Osteoblast (primary cell): Measurements from ENCODE around the gene PRKAB2. TPM values are rescaled to one million over a fixed set of nuclear protein-coding genes. Genes with fewer than 3 reads are reported as not detected.

Source experiments
- DNase-seq: peaks from one replicate; pipeline ENCODE4 v3.0.0; 2011; ENCODE audit warnings: low spot score, mixed read lengths; ENCODE audit not compliant: insufficient read length; ENCODE audit errors: missing footprints
- H2AFZ ChIP-seq: 2 replicates; pipeline ENCODE4 v1.6.0; 2011; ENCODE audit warnings: mild to moderate bottlenecking, low read length
- H3K27ac ChIP-seq: 2 replicates; pipeline ENCODE4 v1.5.1; 2011; ENCODE audit warnings: mild to moderate bottlenecking, low read depth, low read length, moderate library complexity
- H3K27me3 ChIP-seq: 2 replicates; pipeline ENCODE4 v1.6.0; 2012; ENCODE audit warnings: mild to moderate bottlenecking, control low read depth, inconsistent platforms, low read length, moderate library complexity; ENCODE audit not compliant: insufficient read depth
- H3K36me3 ChIP-seq: 2 replicates; pipeline ENCODE4 v1.5.1; 2011; ENCODE audit warnings: mild to moderate bottlenecking, low read length, control low read depth, moderate library complexity; ENCODE audit not compliant: insufficient read depth
- H3K4me1 ChIP-seq: 2 replicates; pipeline ENCODE4 v1.5.1; 2011; ENCODE audit warnings: mild to moderate bottlenecking, low read length, control low read depth, moderate library complexity; ENCODE audit not compliant: insufficient read depth
- H3K4me2 ChIP-seq: 2 replicates; pipeline ENCODE4 v1.6.0; 2011; ENCODE audit warnings: mild to moderate bottlenecking, low read length; ENCODE audit not compliant: insufficient read depth
- H3K4me3 ChIP-seq: fragments of 200-600 bp; sonication (generic); 3 replicates; pipeline ENCODE4 v1.5.1; 2012; ENCODE audit warnings: mild to moderate bottlenecking, low read length, inconsistent platforms; ENCODE audit not compliant: insufficient read depth
- H3K79me2 ChIP-seq: 2 replicates; pipeline ENCODE4 v1.6.0; 2012; ENCODE audit warnings: mild to moderate bottlenecking, low read length, control low read depth, inconsistent platforms; ENCODE audit not compliant: insufficient read depth
- H3K9me3 ChIP-seq: 2 replicates; pipeline ENCODE4 v1.5.1; 2011; ENCODE audit warnings: low read depth, low read length, control low read depth
- H4K20me1 ChIP-seq: 2 replicates; pipeline ENCODE4 v1.6.0; 2012; ENCODE audit warnings: mild to moderate bottlenecking, low read length, control low read depth; ENCODE audit not compliant: insufficient read depth
- CTCF ChIP-seq: IDR thresholded peaks from 2 replicates; pipeline ENCODE4 v1.5.1; 2011; ENCODE audit warnings: mild to moderate bottlenecking, low read depth, low read length, moderate library complexity; ENCODE audit errors: extremely low read depth
- total RNA-seq: library from RNA; depleted of rRNA; stranded (reverse); fragments of >200 nt; gene quantifications from 2 replicates; pipeline ENCODE4 v1.2.3, GENCODE V29; 2012

Gene PRKAB2
- total RNA-seq, 1 donor, result 22.8 TPM

GRCh38 chr1:147185432-147185831 is 13.2 kb upstream of the PRKAB2 start:
- Histone ChIP-seq H3K79me2 (no peaks in the 10 kb centered on the region), H3K27me3 (no peaks in the 10 kb centered on the region), H3K4me1 (no peaks in the 10 kb centered on the region), H3K4me2 (no peak overlapping the region), H3K4me3 (no peak overlapping the region), H3K27ac (no peak overlapping the region), H3K9me3 (no peaks in the 10 kb centered on the region), H2AFZ (no peak overlapping the region), H4K20me1 (no peaks in the 10 kb centered on the region), H3K36me3 (no peaks in the 10 kb centered on the region)
- no peak for TF ChIP-seq CTCF
- no peak for DNase-seq

GRCh38 chr1:147177611-147178380 is 5.5 kb upstream of the PRKAB2 start:
- Histone ChIP-seq H2AFZ (peak overlapping the region; percentile 75), H3K27ac (no peak overlapping the region), H3K79me2 (peaks cover 9% of the 10 kb centered on the region), H3K27me3 (no peaks in the 10 kb centered on the region), H3K4me1 (peaks cover 13% of the 10 kb centered on the region), H4K20me1 (no peaks in the 10 kb centered on the region), H3K4me2 (peak overlapping the region; percentile 65), H3K36me3 (no peaks in the 10 kb centered on the region), H3K4me3 (peak overlapping the region; percentile 63), H3K9me3 (no peaks in the 10 kb centered on the region)
- no peak for TF ChIP-seq CTCF
- peak; percentile 67 for DNase-seq

GRCh38 chr1:147171399-147172167 is 687 bp downstream of the PRKAB2 start:
- DNase-seq, result peak; percentile 69
- Histone ChIP-seq H3K9me3 (no peaks in the 10 kb centered on the region), H3K79me2 (peaks cover 54% of the 10 kb centered on the region), H3K4me1 (peaks cover 47% of the 10 kb centered on the region), H3K4me3 (peak overlapping the region; percentile 95), H3K27me3 (no peaks in the 10 kb centered on the region), H2AFZ (peak overlapping the region; percentile 88), H3K4me2 (peak overlapping the region; percentile 95), H3K36me3 (peaks cover 3% of the 10 kb centered on the region), H3K27ac (peak overlapping the region; percentile 81), H4K20me1 (no peaks in the 10 kb centered on the region)
- TF ChIP-seq CTCF, result no peak
